NCI-H128 (cell line): ENCODE data around the gene KRTAP10-5.
"Not testable (repeated sequence)": the region's sequence is repeated elsewhere in the genome, so short reads cannot be mapped to it uniquely, and the experiment has no call there.

ENCODE experiments used
- DNase-seq: peaks from one replicate; lab custom pipeline; 2025; ENCODE audit not compliant: unreplicated experiment; lab: John Stamatoyannopoulos, UW

The KRTAP10-5 gene

GRCh38 chr21:44552136-44552535 lies 28.3 kb downstream of the KRTAP10-5 start:
- no peak for DNase-seq

DNA sequence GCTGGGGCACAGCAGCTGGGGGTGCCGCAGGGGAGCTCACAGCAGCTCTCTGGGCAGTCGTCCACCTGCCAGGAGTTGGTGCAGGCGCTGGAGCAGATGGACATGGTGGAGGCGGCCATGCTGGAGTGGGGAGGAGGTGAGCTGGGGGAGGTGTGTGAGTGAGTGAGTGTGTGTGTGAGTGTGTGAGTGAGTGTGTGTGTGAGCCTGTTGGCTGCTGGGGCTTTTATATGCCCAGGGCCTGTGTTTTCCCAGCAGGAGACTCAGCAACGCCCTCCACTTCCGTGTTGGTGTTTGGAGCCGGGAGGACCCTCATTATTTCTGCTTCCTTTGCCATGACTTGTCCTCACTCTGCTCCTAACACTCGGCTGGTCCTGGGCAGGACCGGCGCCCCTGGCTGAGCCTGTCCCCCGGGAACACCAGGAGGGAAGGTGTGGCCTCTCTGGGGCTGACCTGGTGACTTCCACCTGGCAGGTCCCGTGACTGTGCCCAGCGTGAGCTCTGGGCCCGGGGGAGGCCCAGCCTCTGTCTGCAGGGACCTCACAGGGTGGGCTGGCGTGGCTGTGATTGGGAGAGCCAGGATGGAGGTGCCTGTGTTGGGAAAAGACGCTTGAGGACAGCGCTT lies 29.0 kb downstream of the KRTAP10-5 start, which contains the start of gene KRTAP10-2:
Gene KRTAP10-2, minus strand, starts transcription at position 166 of the 622 bp plus-strand sequence. Its CDS starts 47 bp downstream, at position 119.
- DNase-seq = no peak

- no peak for DNase-seq
These were observed 29.6 kb downstream of the KRTAP10-5 start for GRCh38 chr21:44550807-44551206.

DNA sequence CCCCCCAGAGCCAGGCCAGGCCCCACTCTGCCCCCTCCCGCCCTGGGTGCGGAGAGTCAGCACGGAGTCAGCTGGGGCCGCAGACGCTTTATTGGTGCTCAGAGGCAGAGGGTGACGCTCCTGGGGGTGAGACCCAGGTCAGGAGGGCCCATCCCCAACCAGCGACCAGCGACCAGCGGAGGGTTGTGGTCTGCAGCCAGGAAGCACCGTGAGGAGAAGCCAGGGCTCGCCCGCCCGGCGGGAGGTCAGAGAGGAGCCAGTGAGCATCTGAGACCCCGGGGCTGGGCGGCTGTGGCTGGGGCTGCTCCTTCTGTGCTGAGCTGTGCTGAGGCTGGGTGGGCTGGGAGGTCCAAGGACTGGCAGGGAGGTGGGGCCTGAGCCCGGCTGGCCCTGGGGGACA lies 30.1 kb downstream of the KRTAP10-5 start:
- not testable (repeated sequence) for DNase-seq

DNA sequence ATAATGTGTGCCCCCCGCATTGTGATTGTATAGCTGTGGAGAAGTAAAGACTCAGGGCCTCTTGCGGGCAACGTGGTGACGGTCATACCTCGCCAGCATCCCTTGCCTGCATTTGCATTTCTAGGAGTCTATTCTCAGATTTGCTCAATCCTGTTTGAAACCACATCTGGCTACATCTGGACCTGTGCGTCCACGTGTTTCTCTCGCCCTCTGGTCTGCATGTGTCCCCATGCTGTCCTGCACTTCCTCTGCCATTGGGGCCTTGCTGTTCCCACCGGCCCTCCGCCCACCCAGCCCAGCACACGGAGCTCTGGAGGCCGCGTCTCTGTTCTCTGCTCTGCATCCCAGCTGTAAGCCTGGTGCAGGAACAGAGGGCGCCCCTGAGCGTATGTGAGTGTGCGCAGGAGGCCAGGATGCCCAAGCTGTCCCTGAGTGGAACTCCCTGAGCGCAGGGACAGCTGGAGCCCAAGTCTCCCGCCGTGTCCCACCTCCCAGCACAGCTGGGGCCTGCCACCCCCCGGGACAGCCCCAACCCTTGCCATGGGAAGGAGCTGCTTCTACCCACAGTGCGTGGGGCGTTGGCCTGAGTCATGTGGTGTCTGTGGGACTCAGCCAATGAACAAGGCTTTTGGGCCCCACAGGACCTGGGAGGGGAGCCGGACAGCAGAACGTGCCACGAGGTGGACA lies 30.7 kb downstream of the KRTAP10-5 start:
- DNase-seq = no peak

- DNase-seq = no peak
These were observed 31.5 kb downstream of the KRTAP10-5 start for GRCh38 chr21:44548922-44549321.

GRCh38 chr21:44548381-44548780 lies 32.0 kb downstream of the KRTAP10-5 start:
- DNase-seq = no peak

DNA sequence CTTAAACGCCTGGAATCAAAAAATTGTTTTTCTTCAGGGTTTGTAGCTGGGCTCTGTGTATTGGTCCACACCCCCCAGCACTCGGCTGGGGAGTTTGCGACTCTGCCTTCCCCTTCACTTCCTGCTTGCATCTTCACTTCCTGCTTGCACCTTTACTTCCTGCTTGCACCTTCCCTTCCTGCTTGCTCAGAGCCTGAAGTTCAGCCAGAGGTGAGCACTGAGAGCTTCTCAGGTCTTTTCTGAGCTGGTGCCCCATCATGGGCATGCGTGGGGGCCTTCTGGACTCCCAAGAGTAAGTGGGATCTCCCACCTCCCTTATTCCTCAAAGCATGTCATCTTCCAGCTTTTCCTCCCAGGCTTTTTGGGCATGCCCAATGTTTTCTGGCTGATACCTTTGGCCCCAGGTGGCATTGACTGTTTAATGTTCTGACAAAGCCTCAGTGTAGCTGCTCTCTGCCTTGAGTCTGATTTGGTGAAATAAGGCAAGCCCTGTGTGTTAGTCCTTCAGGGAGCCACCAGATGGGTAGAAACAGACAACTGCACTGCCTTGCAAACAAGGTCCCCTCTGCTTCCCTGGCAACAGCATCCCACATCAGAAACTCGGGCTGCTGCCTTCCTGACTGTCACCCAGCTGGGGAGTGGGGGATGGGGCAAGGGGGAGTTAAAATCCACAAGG lies 32.6 kb downstream of the KRTAP10-5 start:
- DNase-seq = no peak

DNA sequence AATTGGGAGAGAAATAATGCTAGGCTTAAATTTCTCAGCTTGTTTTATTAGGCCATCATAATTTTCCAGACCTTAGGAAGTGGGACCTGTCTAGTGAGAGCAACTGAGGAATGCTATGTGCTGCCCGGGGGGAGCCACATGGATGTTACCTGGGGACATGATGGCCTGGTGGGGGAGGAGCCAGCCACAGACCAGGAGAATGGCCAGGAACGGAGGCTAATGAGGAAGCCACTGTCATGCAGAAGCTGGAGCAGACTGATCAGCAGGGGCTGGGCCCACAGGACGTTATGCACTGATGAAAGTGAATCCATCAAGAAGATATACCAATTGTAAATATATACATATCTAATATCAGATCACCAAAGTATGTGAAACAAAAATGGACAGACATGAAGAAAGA lies 35.8 kb downstream of the KRTAP10-5 start:
- DNase-seq = no peak

DNA sequence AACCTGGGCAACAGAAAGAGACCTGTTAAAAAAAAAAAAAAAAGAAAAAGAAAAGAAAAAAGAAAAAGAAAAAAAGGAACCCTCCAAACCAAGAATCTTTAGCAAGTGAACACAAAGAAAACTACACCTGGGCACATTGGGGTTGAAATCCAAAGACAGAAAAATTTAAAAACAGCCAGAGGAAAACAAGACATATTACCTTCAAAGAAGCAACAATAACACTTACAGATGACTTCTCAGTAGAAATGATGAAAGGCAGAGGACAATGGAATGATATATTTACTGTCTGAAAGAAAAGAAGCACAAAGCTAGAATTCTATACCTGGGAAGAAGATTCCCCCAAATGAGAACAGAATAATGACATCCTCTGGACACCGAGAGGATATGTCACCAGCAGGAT lies 37.7 kb downstream of the KRTAP10-5 start:
- DNase-seq = no peak

GRCh38 chr21:44540741-44541288 lies 39.6 kb downstream of the KRTAP10-5 start:
- no peak for DNase-seq

DNA sequence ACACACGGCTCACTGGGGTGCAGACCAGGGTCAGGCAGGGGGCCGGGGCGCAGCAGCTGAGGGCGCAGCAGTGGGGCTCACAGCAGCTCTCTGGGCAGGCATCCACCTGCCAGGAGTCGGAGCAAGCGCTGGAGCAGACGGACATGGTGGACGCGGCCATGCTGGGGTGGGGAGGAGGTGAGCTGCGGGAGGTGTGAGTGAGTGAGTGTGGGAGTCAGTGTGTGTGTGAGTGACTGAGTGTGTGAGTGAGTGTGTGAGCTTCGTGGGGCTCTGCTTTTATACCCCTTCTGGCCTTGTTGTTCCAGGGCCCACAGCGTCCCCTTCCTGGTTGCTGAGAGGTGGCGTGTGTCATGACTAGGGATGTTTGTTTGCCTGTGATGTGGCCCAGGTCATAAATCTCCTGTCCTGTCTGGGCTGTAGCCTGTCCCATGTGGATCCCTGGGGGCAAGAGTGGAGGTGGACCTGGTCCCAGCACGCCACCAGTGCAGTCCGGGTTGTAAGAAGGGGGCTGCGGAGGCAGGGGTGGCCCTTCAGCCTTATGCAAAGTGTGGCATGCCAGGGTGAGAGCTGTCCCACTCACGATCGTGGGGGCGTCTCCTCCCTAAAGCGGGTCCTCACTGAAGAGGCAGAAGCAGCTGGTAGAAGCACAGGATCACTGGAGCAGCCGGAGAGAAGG lies 40.3 kb downstream of the KRTAP10-5 start, which contains the start of gene KRTAP10-1:
Gene KRTAP10-1, minus strand, starts transcription at position 205 of the 676 bp plus-strand sequence. Its CDS starts 45 bp downstream, at position 160.
- DNase-seq = no peak

GRCh38 chr21:44539046-44539445 lies 41.4 kb downstream of the KRTAP10-5 start:
- no peak for DNase-seq

- DNase-seq = no peak
These were observed 42.2 kb downstream of the KRTAP10-5 start for GRCh38 chr21:44537930-44538911.

- DNase-seq = no peak
These were observed 44.4 kb downstream of the KRTAP10-5 start for GRCh38 chr21:44535963-44536362.

- DNase-seq = no peak
These were observed 45.7 kb downstream of the KRTAP10-5 start for GRCh38 chr21:44534688-44535087.

GRCh38 chr21:44533891-44534627 lies 46.3 kb downstream of the KRTAP10-5 start:
- DNase-seq = no peak

DNA sequence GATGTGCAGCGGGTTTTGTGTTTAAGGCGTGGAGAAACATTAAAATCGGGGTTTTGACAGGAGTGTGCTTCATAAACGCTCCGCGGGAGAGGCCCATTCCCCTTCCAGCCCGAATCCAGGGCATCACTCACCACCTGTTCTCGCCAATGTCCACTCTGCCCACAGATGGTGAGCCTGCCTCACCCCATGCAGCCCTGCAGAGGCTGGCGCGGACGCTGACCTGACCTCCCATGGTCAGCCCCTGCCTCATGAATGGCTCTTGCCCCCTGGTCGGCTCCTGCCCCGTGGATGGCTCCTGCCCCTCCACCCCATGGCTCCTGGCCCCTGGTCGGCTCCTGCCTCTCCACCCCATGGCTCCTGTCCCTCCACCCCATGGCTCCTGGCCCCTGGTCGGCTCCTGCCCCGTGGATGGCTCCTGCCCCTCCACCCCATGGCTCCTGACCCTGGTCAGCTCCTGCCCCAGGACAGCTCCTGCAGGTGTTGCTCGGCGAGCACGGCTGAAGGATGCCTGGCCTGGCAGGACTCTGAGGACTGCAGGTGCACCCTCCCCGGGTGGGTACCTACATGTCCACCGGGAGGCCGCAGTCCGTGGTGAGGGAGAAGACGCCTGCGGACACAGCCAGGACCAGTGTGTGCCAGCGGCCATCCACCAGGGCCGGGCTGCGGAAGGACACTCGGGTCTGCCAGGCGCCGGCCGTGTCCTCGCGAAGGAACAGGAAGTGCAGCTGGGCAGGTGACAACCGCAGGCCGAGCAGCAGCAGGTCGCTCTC lies 47.1 kb downstream of the KRTAP10-5 start:
- no peak for DNase-seq
